T-helper 22 cell (primary cell): ENCODE measurements around the gene GRID2.
"Not testable (repeated sequence)": the region's sequence is repeated elsewhere in the genome, so short reads cannot be mapped to it uniquely, and the experiment has no call there.

ENCODE experiments used
- DNase-seq: peaks from one replicate; pipeline ENCODE4 v3.0.0-alpha.2; 2020; ENCODE audit warnings: low read depth

The GRID2 gene

GRCh38 chr4:92305148-92305877 is 1.5 kb downstream of the GRID2 start:
- DNase-seq = no peak

GRCh38 chr4:92305878-92306520 is 2.2 kb downstream of the GRID2 start:
- DNase-seq = no peak

GRCh38 chr4:92307181-92307580 is 3.4 kb downstream of the GRID2 start:
- no peak for DNase-seq

GRCh38 chr4:92307866-92308265 is 4.1 kb downstream of the GRID2 start:
- no peak for DNase-seq

GRCh38 chr4:92317047-92317446 is 13.3 kb downstream of the GRID2 start:
- DNase-seq = no peak

GRCh38 chr4:92328095-92328494 is 24.3 kb downstream of the GRID2 start:
- DNase-seq = no peak

GRCh38 chr4:92333016-92333415 is 29.2 kb downstream of the GRID2 start:
- DNase-seq = no peak

- DNase-seq = no peak
Measured at GRCh38 chr4:92334716-92335350, 31.1 kb downstream of the GRID2 start.

GRCh38 chr4:92339676-92340075 is 35.9 kb downstream of the GRID2 start:
- no peak for DNase-seq

- DNase-seq = no peak
Measured at GRCh38 chr4:92344216-92344615, 40.5 kb downstream of the GRID2 start.

GRCh38 chr4:92346289-92346688 is 42.5 kb downstream of the GRID2 start:
- DNase-seq = no peak

- DNase-seq = no peak
Measured at GRCh38 chr4:92357966-92358365, 54.2 kb downstream of the GRID2 start.

GRCh38 chr4:92359491-92359890 is 55.7 kb downstream of the GRID2 start:
- DNase-seq = no peak

- no peak for DNase-seq
Measured at GRCh38 chr4:92362028-92362427, 58.3 kb downstream of the GRID2 start.

GRCh38 chr4:92368653-92369052 is 64.9 kb downstream of the GRID2 start:
- no peak for DNase-seq

- no peak for DNase-seq
Measured at GRCh38 chr4:92381616-92382015, 77.8 kb downstream of the GRID2 start.

- DNase-seq = no peak
Measured at GRCh38 chr4:92382128-92382527, 78.4 kb downstream of the GRID2 start.

- no peak for DNase-seq
Measured at GRCh38 chr4:92387459-92388069, 83.8 kb downstream of the GRID2 start.

- no peak for DNase-seq
Measured at GRCh38 chr4:92399032-92399431, 95.3 kb downstream of the GRID2 start.

- DNase-seq = not testable (repeated sequence)
Measured at GRCh38 chr4:92403525-92403924, 99.8 kb downstream of the GRID2 start.

- no peak for DNase-seq
Measured at GRCh38 chr4:92406488-92406887, 102.7 kb downstream of the GRID2 start.

- no peak for DNase-seq
Measured at GRCh38 chr4:92421920-92422319, 118.2 kb downstream of the GRID2 start.

GRCh38 chr4:92433272-92433758 is 129.5 kb downstream of the GRID2 start:
- DNase-seq = no peak
